Panc1 (cell line): ENCODE results near the gene SDCBP2. TPM values are rescaled to one million over a fixed set of nuclear protein-coding genes. Genes with fewer than 3 reads are reported as not detected.

Source experiments
- ATAC-seq: fragments of 200-7000 bp; cut with Tn5 transposase; 2 replicates; pipeline ENCODE4 v1.9.1; 2020; ENCODE audit warnings: mild to moderate bottlenecking, moderate library complexity
- BruUV-seq: library from RNA; stranded (reverse); fragments of 400-500 nt; replicated peaks from 2 replicates; lab custom pipeline; 2021; lab: Mats Ljungman, UMichigan
- CTCF ChIA-PET: fragments of 300-600 bp; sonication (Branson Sonifier 250); formaldehyde crosslinking; loops from one replicate; lab custom pipeline; 2022; ENCODE audit warnings: antibody characterized with exemption; lab: Charles Lee
- POLR2A ChIA-PET: fragments of 300-600 bp; sonication (Branson Sonifier 250); formaldehyde crosslinking; loops from one replicate; lab custom pipeline; 2022; ENCODE audit warnings: antibody characterized with exemption; lab: Charles Lee
- DNase-seq: peaks from one replicate; pipeline ENCODE4 v3.0.0-alpha.2; 2010; ENCODE audit warnings: low read depth, low spot score
- H3K27ac ChIP-seq: 2 replicates; pipeline ENCODE4 v1.5.1; 2011; ENCODE audit warnings: mild to moderate bottlenecking, low read length, inconsistent platforms
- H3K27me3 ChIP-seq: fragments of 200-500 bp; sonication (Bioruptor generic); 2 replicates; pipeline ENCODE4 v1.6.0; 2014; ENCODE audit warnings: low read length, inconsistent platforms; ENCODE audit not compliant: control insufficient read depth, insufficient read depth
- H3K36me3 ChIP-seq: fragments of 200-500 bp; sonication (Bioruptor generic); 2 replicates; pipeline ENCODE4 v1.5.1; 2014; ENCODE audit warnings: inconsistent platforms, mild to moderate bottlenecking, low read length, moderate library complexity; ENCODE audit not compliant: control insufficient read depth, insufficient read depth
- H3K4me1 ChIP-seq: 2 replicates; pipeline ENCODE4 v1.5.1; 2011; ENCODE audit warnings: inconsistent platforms, mild to moderate bottlenecking, low read length, moderate library complexity; ENCODE audit not compliant: control insufficient read depth, insufficient read depth
- H3K4me3 ChIP-seq, 2 experiments: 2 replicates each; pipeline ENCODE4 v1.5.1; 2011 to 2012; ENCODE audit warnings: low read depth in 2 of 2, low read length in 2 of 2, mild to moderate bottlenecking in 2 of 2, inconsistent platforms in 1 of 2, moderate library complexity in 1 of 2
- H3K9me3 ChIP-seq: fragments of 200-500 bp; sonication (Bioruptor generic); 2 replicates; pipeline ENCODE4 v1.5.1; 2014; ENCODE audit warnings: low read depth, mild to moderate bottlenecking, inconsistent platforms, low read length, moderate library complexity; ENCODE audit not compliant: control insufficient read depth, insufficient read depth
- CTCF ChIP-seq: fragments of 450-650 bp; IDR thresholded peaks from 2 replicates; pipeline ENCODE4 v1.5.1; 2017; ENCODE audit warnings: mild to moderate bottlenecking
- POLR2AphosphoS5 ChIP-seq: IDR thresholded peaks from 2 replicates; pipeline ENCODE4 v1.6.1; 2012; ENCODE audit warnings: mild to moderate bottlenecking, low read depth, low read length, moderate library complexity
- REST ChIP-seq, 2 experiments: IDR thresholded peaks; 2 replicates each; pipeline ENCODE4 v1.6.1; 2011 to 2012; ENCODE audit warnings: low read depth in 2 of 2, control low read depth in 1 of 2, low read length in 1 of 2, mild to moderate bottlenecking in 1 of 2, moderate library complexity in 1 of 2; ENCODE audit not compliant: insufficient read depth in 1 of 2
- SIN3A ChIP-seq: IDR thresholded peaks from 2 replicates; pipeline ENCODE4 v1.6.1; 2012; ENCODE audit warnings: low read depth, mild to moderate bottlenecking, low read length, moderate library complexity, borderline replicate concordance; ENCODE audit not compliant: insufficient read depth
- TCF7L2 ChIP-seq: IDR thresholded peaks from 2 replicates; pipeline ENCODE4 v1.6.1; 2011; ENCODE audit warnings: mild to moderate bottlenecking, low read depth, low read length, inconsistent platforms
- in situ Hi-C: cut with HindIII; loops from 2 replicates; pipeline ENCODE4 v1.10.0; 2016; ENCODE audit warnings: low sequenced_read_pairs, low pct_unique_long_range_greater_than_20kb
- intact Hi-C: fragments of 100-400 bp; cut with micrococcal nuclease; formaldehyde crosslinking; loops from one replicate; pipeline ENCODE4 v1.10.0; 2022; ENCODE audit not compliant: unreplicated experiment
- total RNA-seq: library from RNA; stranded (reverse); gene quantifications from one replicate; pipeline ENCODE4 v1.2.1, GENCODE V29; 2021; ENCODE audit not compliant: unreplicated experiment

Gene SDCBP2
- total RNA-seq, 1 experiment from 2014 or later, result 1.8 TPM

- no peak for ATAC-seq
- H3K27ac ChIP-seq, result no peak overlapping the region
- no peak overlapping the region for H3K4me3 ChIP-seq
- DNase-seq, result no peak
- intact Hi-C loops (no loop called here), in situ Hi-C loops (no loop called here)
- BruUV-seq, result no TSS peak
- TF ChIP-seq SIN3A (no peak), REST (IDR thresholded peaks at IDR 0.05; ENCODE audit: insufficient read depth in 1 of 2, low read depth in 2 of 2, low read length in 1 of 2) (no peak), TCF7L2 (no peak)
- H3K9me3 ChIP-seq, result no peaks in the 10 kb centered on the region
- ChIA-PET POLR2A (no interaction called here), CTCF (no interaction called here)
- no peaks in the 10 kb centered on the region for H3K4me1 ChIP-seq
- H3K27me3 ChIP-seq, result no peaks in the 10 kb centered on the region
- no peaks in the 10 kb centered on the region for H3K36me3 ChIP-seq
Measured at GRCh38 chr20:1282966-1283365, 46.0 kb downstream of the SDCBP2 start.

- Histone ChIP-seq H3K4me1 (no peaks in the 10 kb centered on the region), H3K27me3 (no peaks in the 10 kb centered on the region), H3K4me3 (no peak overlapping the region), H3K27ac (no peak overlapping the region), H3K36me3 (no peaks in the 10 kb centered on the region), H3K9me3 (no peaks in the 10 kb centered on the region)
- intact Hi-C loops (no loop called here), in situ Hi-C loops (no loop called here)
- ATAC-seq, result no peak
- CTCF ChIA-PET, result no interaction called here
- TF ChIP-seq SIN3A, result no peak
- no peak for TF ChIP-seq POLR2AphosphoS5
- TF ChIP-seq TCF7L2, result no peak
- TF ChIP-seq CTCF, result no peak
- TF ChIP-seq REST (IDR thresholded peaks at IDR 0.05; ENCODE audit: insufficient read depth in 1 of 2, low read depth in 2 of 2, low read length in 1 of 2), result no peak
- POLR2A ChIA-PET, result interaction anchor here (0.6 kb wide), 1 partner anchor 20 kb away, joined by 4 read pairs; no protein-coding TSS in a partner anchor
- BruUV-seq, result no TSS peak
- DNase-seq, result no peak
Measured at GRCh38 chr20:1281279-1282057, 47.5 kb downstream of the SDCBP2 start.
